Subcutaneous adipose tissue (tissue), 4 donors: ENCODE data around the gene DRGX. TPM values are rescaled to one million over a fixed set of nuclear protein-coding genes. Genes with fewer than 3 reads are reported as not detected.

Experiments used
- total RNA-seq, 4 donors: library from RNA; depleted of rRNA; stranded (reverse); fragments of >200 nt; gene quantifications; one replicate each; pipeline ENCODE4 v1.1.0, GENCODE V29; 2016
- TF ChIP-seq, protein P1 (sequence below): fragments of 450-650 bp; IDR thresholded peaks from one replicate; pipeline ENCODE4 v1.5.1; 2016; ENCODE audit warnings: low read depth, mild to moderate bottlenecking, control low read depth, antibody characterized with exemption, moderate library complexity

DRGX gene
- total RNA-seq, 4 donors from 2014 or later = not detected

DNA sequence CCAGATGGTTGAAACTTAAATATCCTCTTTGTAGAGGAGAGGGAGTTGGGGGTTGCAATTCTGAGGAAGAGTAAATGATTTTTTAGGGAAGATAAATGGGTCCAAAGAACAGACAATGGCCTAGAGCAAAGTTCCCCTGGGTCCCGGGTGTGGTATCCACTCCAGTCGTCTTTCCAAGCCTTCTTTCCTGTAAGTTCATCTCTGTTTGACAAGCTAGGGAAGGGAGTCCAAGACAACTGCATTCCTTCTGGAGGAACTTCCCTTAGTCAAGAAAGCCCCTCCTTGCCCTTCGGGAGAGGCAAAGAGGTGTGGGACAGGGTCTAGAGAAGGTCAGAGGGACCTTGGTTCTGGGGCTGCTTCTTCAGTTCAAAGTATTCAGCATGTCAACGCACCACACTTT, 63.6 kb downstream of the DRGX start:
- TF ChIP-seq, protein P1, sequence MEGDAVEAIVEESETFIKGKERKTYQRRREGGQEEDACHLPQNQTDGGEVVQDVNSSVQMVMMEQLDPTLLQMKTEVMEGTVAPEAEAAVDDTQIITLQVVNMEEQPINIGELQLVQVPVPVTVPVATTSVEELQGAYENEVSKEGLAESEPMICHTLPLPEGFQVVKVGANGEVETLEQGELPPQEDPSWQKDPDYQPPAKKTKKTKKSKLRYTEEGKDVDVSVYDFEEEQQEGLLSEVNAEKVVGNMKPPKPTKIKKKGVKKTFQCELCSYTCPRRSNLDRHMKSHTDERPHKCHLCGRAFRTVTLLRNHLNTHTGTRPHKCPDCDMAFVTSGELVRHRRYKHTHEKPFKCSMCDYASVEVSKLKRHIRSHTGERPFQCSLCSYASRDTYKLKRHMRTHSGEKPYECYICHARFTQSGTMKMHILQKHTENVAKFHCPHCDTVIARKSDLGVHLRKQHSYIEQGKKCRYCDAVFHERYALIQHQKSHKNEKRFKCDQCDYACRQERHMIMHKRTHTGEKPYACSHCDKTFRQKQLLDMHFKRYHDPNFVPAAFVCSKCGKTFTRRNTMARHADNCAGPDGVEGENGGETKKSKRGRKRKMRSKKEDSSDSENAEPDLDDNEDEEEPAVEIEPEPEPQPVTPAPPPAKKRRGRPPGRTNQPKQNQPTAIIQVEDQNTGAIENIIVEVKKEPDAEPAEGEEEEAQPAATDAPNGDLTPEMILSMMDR = no peak

DNA sequence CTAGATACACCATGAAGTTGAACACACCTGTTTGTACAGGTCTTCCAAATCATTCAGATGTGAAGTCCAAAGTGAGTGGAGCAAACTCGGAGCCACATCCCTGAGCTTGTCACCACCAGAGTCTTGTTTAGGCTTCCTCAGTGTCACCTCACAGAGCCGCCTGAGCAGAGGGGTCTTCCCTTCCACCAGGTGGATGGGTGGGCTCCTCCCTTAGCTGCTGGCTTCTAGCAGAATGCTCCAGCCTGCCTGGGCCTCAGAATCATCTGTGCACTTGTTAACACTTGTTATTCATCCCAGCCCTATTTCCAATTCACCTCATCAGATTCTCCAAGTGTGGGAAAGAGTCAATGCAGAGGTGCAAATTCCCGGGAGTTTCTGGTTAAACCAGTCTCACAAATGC, 64.5 kb downstream of the DRGX start:
- TF ChIP-seq, protein P1 = no peak

DNA sequence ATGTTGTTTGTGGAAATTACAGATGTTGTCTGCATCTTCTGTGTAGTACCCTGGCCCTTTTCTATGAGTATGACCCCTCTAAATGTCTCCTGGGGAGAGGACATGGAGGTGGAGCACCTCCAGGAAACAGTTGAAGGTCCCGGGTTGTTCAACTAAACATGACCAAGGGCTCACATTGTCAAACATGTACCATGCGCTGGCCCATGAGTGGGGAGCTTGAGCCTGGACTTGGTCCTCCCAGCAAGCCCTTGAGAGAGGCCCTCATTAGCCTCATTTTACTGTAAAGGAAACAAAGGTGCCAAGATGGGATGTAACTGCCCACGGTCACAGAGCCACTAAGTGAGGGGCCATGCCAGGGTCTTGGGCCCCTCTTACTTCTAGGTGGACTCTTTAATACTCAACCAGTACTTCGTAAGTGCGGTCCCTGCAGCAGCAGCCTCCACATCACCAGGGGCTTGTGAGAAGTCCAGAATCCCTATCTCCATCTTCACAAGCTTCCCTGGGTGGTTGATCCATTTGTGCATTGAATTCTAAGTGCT, 65.7 kb downstream of the DRGX start:
- TF ChIP-seq, protein P1 = no peak

DNA sequence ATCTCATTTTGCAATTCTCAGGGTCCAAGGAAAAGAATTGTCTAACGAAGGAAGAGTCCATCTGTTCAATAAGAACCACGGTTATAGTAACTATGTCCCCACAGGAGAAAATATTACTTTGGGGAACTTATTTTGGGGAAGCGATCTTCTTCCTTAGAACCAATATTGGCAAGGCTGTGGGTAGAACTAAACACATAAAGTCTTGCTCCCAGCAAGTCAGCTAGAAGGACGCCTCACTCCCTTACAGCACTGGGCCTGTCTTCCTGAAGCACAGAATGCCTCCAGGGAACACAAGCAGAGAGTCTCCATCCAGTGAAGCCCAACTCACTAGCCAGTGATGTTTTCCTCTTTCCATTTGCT, 66.8 kb downstream of the DRGX start:
- TF ChIP-seq, protein P1 = no peak

DNA sequence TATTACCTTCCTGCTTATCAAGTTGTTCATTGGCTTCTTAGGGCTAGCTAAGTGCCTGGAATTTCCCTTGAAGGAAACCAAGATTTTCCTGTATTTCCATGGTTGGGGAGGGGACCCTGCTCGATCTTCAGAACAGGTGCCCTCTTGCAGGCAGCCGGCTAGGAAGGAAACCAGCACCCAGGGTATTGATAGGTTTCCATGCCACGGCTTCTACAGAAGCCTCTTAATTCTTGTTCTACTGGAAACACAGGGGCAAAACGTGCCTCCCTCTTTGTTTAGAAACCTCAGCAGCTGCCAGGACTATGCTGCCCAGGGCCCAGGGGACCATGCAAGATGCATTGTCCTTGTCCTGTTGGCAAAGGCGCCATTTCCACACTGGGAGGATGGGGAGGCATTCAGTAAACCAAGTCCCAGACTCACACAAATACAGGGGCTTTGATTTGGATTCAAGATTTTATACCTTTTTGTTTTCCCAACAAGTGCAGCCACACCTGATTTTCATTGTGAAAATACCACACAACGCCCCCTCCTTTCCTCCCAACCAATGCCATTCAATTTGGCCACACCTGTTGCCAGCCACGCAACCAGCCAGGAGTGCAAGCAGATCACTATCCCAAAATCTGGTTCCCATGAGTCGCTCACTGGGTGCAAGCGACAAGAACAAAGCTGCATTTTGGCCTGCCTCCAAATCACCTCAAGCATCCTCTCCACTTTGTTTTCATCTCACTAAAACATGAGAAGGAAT, 67.3 kb downstream of the DRGX start:
- TF ChIP-seq, protein P1 = no peak

DNA sequence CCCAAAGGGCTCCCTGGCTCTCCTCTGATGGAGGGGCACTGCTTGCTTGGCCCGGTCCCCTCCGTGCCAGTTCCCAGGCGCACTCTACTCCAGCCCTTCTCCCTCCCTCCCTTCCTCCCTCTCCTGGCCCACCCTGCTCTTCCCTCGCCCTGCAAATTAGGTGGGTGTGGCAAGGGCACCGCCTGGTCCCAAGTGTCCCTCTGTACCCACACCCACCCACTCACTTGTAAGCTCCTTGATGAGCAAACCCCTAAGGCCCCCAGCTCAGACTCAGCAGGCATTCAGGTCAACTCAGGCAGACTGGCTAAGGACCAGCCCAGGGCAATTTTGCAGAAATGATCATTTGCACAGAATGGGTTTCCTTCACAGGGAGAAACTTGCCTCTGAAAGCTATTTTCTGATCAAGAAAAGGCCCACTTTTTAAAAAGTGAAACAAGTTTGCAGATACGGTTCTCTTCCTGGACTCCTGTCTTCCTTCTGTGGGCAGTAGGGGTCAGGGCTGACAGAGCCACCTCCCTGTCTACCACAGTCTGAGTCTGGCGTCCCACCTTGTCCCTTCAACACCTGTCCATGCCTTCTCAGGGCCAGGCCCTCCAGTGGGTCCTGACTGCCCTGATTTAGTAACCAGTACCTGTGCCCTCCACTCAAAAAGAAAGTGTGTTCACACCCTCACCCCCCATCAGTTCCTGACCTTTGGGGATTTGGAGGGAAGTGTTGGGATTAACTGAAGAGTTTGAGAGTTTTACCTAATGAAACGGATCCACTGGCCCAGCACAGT, 68.7 kb downstream of the DRGX start:
- TF ChIP-seq, protein P1 = no peak
